HG03135 (cell line): ENCODE measurements around the gene AQP2.
"Not testable (repeated sequence)": the region's sequence is repeated elsewhere in the genome, so short reads cannot be mapped to it uniquely, and the experiment has no call there.

Experiments used
- ATAC-seq: cut with Tn5 transposase; IDR thresholded peaks from one replicate; pipeline ENCODE4 v1.9.1; 2021; ENCODE audit warnings: mild to moderate bottlenecking, moderate library complexity; ENCODE audit not compliant: unreplicated experiment

AQP2 gene

DNA sequence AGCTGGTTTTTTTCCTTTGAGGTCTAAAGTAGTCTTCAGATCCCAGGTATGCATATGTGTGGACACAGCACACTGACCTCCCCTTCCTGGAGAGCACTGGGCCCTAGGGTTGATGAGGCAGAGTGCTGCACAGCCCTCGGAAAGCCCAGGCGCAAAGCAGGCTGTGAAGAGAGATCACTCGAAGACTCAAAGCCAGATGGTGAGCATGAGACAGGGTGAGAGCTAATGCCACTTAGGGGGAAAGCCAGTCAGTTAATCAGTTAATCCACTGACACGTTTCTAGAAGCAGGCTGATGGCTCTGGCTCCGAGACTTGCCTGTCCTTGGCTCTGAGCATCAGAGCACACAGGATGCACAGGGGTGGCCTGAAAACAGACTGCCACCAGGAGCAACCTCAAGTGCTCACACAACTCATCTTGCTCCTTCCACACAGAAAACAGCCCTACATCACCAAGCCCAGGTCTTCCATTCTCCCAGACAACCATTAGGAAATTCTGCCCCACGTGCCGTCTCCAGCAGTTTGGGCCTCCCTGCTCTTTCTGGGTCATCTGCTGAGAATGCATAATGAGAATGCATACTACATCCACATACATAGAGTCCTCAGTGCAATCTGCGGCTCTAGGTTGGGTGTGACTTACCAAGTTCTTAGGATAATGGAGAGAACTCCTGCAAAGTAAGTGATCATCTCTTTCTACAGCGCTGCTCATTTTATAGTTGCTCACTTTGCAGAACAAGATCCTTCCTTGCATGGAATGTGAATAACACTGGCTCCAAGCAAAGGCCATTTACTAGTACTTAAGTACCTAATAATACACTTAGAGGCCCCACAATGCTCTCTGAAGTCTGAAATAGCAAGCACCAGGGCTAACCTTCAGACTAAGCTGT is 34.2 kb downstream of the AQP2 start:
- ATAC-seq, result no peak

DNA sequence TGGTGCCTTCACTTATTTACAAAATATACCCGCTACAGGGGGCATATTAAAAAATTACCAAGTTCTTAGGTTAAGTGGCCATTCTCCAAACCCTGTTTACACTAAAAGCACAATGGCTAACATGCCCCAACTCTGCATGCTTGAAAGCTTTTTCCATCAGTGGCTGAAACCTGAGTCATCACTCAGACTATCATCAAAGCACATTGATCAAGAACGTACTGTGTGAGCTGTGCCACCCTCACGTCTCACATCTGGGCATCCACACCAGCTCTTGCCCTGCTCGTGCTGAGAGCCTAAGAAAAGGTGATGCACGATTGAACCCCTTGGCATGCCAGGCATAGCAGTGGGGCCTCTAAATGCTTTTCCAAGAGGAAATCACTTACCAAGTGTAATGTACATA is 35.4 kb downstream of the AQP2 start:
- ATAC-seq, result no peak

DNA sequence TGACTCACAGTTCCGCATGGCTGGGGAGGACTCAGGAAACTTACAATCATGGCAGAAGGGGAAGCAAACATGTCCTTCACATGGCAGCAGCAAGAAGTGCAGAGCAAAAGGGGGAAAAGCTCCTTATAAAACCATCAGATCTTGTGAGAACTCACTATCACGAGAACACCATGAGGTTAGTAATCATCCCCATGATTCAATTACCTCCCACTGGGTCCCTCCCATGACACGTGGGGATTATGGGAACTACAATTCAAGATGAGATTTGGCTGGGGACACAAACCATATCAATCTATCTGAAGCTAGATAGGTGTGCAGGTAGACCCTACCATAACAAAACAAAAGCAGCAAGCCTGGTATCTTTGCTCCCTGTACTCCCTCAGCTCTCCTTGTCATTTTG is 35.9 kb downstream of the AQP2 start:
- not testable (repeated sequence) for ATAC-seq

DNA sequence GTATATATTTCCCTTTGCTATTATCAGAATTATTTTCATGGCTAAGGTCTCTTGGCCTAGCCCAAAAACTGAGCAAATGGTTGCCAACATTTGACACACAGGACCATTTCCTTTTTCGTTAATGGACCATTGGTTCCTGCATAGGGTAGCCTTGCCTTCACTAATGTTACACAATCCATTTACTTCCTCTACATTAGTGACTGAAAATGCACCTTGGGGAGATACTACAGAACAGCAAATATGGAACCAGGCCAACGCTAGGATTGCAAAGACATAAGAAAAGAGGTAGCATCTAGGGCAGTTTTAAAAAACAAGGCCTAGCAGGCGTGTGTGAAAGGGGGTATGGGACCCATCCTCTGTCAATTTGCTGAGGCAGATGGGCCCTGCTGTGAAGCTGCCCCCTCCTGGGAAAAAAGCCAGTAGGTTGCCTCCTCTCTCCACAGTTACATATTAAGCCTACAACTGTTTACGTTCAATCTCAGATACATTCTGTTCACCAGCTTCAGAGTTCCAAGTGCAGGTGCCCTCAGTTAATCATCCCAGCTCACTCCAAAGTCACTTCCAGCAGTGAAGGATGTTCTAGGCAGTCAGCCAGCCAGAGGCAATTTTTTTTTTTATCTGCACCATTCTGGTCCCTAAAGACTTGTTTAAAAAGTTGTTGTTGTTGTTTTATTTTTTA is 37.2 kb downstream of the AQP2 start:
- ATAC-seq, result no peak

DNA sequence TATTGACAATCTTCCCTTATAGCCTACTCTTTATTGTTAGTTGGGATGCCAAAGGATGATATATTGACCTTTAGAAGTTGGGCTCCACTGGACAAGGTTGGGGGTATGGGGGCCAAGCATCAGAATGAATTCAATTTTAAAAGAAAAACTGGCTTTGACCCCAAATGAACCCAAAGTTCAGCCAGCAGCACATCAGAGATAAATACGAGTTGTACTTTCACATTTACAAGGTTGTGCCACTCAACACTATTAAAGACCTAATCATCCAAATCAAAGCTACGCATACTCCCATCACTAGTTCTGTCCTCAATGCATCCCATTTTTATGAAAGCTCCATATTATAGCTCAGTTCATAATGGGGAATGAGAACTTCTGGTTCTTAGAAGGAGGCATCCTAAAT is 38.9 kb downstream of the AQP2 start:
- ATAC-seq, result not testable (repeated sequence)

DNA sequence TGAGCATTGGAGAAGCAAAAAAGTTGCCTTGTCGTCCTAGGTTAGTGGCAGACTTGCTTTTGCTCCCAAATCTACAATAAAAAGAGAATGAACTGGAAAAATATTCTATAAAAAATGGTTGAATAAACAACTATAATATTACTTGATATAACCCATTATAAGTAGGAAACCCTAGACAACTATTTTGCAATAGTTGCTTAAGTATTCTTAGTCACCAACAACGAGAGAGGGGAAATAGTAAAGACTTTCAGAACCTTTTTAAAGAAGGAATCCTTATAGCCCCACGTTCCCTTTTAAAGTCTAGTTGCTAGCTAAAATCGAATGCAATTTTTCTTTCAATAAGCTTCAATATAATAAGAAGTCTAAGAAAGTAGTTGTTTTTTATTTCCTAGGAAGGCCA is 39.7 kb downstream of the AQP2 start:
- no peak for ATAC-seq

DNA sequence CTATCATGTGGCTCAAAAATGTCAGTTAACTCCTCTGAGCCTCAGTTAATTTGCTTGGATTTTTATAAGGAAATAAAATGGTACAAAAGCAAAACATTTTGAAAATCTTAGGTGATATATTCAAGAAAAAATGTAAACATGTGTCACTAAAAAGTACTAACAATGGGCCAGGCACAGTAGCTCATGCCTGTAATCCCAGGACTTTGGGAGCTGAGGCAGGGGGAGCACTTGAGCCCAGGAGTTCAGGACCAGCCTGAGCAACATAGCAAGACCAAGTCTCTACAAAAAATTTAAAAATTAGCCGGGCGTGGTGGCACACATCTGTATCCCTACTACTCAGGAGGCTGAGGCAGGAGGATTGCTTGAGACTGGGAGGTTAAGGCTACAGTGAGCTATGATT is 47.9 kb downstream of the AQP2 start:
- ATAC-seq, result no peak

DNA sequence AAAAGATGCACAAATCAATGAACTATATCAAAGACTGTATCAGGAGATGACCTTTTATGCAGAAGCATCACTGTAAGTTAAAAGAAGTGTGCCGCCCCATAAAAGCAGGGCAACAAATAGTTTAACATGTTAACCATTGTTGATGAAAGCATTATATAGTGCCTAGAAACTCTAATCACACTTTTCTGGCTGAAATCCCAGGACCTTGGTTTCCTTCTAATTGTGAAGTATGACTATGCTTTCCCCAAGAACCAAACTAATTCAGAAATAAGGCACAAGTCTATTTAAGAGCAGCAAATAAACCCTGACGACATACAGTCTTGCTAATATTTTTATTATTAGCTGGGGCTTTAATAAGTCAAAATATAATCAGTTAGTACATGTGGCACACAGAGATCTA is 53.1 kb downstream of the AQP2 start:
- no peak for ATAC-seq

DNA sequence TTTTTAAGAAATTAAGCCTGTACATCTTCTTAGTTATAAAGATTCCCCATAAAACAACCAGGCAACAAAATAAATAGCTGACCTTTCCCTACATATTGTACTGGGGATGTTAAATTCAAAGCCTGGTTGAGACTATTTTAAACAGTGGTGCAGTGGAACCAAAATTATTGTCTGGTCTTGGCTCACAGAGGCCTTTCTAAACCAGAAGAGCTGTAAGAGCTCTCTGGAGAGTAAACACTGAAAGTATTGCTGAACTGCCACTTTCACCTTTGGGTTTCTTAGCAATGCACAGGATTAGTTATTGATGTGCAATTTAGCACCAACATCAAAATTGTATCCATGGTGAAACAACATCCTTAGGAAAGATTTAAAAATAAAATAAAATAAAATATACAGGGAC is 54.2 kb downstream of the AQP2 start:
- no peak for ATAC-seq

DNA sequence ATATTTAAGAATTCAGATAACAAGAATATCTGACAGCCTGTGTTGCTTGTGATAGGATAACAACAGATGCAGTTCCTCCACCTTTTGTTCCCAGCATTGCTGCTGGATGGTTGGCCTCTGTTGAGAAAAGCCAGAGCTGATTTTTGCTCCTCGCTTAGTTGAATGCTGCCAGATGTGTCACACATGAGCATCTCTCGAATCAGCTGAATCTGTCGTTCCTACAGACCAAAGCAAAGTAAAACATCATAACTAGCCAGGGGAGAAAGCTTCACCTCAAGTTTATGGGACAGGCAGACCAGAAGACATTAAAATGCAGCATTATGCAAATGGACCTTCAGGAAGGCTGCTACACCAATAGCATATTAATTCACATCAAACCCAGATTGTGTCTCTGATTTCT is 54.6 kb downstream of the AQP2 start:
- no peak for ATAC-seq

DNA sequence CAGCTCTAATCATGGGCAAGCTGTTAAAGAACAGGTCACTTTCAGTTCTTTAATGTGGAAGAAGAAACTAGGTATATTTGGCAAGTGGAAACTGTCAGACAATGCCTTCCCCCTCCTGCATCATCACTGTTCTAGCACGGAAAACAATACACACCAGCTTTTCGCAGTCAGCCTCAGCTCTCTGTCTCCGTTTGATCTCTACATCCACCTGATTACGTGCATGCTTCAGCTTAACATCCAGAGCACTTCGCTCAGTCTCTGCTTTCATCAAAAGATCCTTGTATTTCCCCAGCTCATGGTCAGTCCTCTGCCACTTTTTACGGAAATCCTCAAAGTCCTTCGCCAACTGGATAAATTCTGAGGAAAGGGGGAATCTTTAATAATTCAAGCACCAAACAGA is 55.7 kb downstream of the AQP2 start:
- ATAC-seq, result no peak

DNA sequence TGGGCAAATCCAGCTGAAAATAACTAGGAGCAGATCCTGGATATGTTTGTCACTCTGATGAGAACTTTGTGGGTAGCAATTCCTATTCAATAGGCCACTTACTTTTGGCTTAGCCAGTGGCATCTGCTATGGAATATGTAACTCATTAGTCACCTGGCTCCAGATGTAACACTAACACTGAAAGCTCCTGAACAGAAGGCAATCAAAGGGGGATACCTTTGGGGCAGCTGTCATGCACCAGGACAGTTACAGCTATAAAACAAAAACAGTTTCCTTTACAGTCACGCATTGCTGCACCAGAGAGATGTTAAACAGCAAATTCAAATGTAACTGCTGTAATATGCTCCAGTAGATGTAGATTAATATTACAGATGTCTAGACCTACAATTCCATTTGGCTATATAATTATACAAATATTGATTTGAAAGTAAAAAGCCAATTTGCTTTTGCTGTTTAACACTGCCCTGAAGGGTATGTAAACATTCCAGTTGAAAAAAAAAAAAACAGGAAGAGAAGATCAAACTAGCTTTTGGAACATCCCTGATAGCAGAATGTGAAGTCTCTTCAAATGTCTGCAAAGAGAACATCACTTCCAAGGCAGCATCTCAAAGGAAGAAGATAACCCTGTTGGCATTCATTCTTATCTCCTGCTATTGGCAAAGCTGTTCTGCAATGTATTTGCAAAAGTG is 56.4 kb downstream of the AQP2 start:
- no peak for ATAC-seq
